Activated CD4-positive, alpha-beta T cell treated with anti-CD3 and anti-CD28 coated beads for 36 hours (primary cell): ENCODE measurements around the gene MRPL43. TPM values are rescaled to one million over a fixed set of nuclear protein-coding genes. Genes with fewer than 3 reads are reported as not detected.

Experiments used
- ATAC-seq: fragments of 200-7000 bp; cut with Tn5 transposase; one replicate; pipeline ENCODE4 v1.10.0; 2021; ENCODE audit warnings: mild to moderate bottlenecking, moderate library complexity
- CTCF ChIA-PET: fragments of 350-600 bp; sonication (Branson Sonifier 250); formaldehyde crosslinking; loops from one replicate; lab custom pipeline; 2021; ENCODE audit warnings: antibody characterized with exemption; lab: Charles Lee
- POLR2A ChIA-PET: fragments of 350-600 bp; sonication (Branson Sonifier 250); formaldehyde crosslinking; loops from one replicate; lab custom pipeline; 2021; ENCODE audit warnings: antibody characterized with exemption, inconsistent platforms; lab: Charles Lee
- DNase-seq: peaks from one replicate; pipeline ENCODE4 v3.0.0-alpha.2; 2020
- H3K27ac Mint-ChIP-seq: one replicate; pipeline ENCODE4 v1.8.0; 2021; ENCODE audit warnings: mixed read lengths
- H3K27me3 Mint-ChIP-seq: one replicate; pipeline ENCODE4 v1.8.0; 2021; ENCODE audit warnings: mixed read lengths
- H3K36me3 Mint-ChIP-seq: one replicate; pipeline ENCODE4 v1.8.0; 2021; ENCODE audit warnings: low read depth, mixed read lengths
- H3K4me1 Mint-ChIP-seq: one replicate; pipeline ENCODE4 v1.8.0; 2021; ENCODE audit warnings: mixed read lengths
- H3K4me3 Mint-ChIP-seq: one replicate; pipeline ENCODE4 v1.8.0; 2021; ENCODE audit warnings: mild to moderate bottlenecking, moderate library complexity, mixed read lengths
- H3K9me3 Mint-ChIP-seq: one replicate; pipeline ENCODE4 v1.8.0; 2021; ENCODE audit warnings: low read depth, mixed read lengths
- intact Hi-C, 2 experiments: fragments of 100-400 bp; cut with DNase I in 1 of 2; cut with micrococcal nuclease in 1 of 2; formaldehyde crosslinking; loops; one replicate each; pipeline versions ENCODE4 v1.14.2 to v1.15.1; 2022 to 2024; cut with DNase I, micrococcal nuclease
- total RNA-seq, 2 experiments: library from RNA; stranded (reverse); gene quantifications; one replicate each; pipeline ENCODE4 v1.2.3, GENCODE V29; 2021

Gene MRPL43
- total RNA-seq, 2 experiments from 2014 or later, result 53.4 to 62.6 TPM

- no peaks in the 10 kb centered on the region for H3K27me3 Mint-ChIP-seq
- H3K36me3 Mint-ChIP-seq, result no peaks in the 10 kb centered on the region
- intact Hi-C loops, result no loop called here
- ChIA-PET CTCF (interaction anchor here (1.2 to 2.4 kb wide), 3 partner anchors 11 to 17 kb away, joined by 3 to 13 read pairs (median 4); no protein-coding TSS in a partner anchor), POLR2A (no interaction called here)
- H3K9me3 Mint-ChIP-seq, result no peaks in the 10 kb centered on the region
- ATAC-seq (no peak), DNase-seq (no peak)
- H3K4me3 Mint-ChIP-seq, result no peak overlapping the region
- peaks cover 13% of the 10 kb centered on the region for H3K4me1 Mint-ChIP-seq
- H3K27ac Mint-ChIP-seq, result no peak overlapping the region
Observed at GRCh38 chr10:101002456-101002855, 15.2 kb upstream of the MRPL43 start.

- no peak for DNase-seq
- POLR2A ChIA-PET, result no interaction called here
- Mint-ChIP-seq H3K27ac (no peak overlapping the region), H3K4me1 (peaks cover 15% of the 10 kb centered on the region), H3K4me3 (no peak overlapping the region), H3K27me3 (no peaks in the 10 kb centered on the region), H3K9me3 (no peaks in the 10 kb centered on the region), H3K36me3 (no peaks in the 10 kb centered on the region)
- CTCF ChIA-PET, result interaction anchor here (0.7 kb wide), 1 partner anchor 17 kb away, joined by 3 read pairs; no protein-coding TSS in a partner anchor
- intact Hi-C loops, result no loop called here
- ATAC-seq, result no peak
Observed at GRCh38 chr10:101001659-101002035, 14.3 kb upstream of the MRPL43 start.

GRCh38 chr10:101000915-101001658 is 13.8 kb upstream of the MRPL43 start:
- intact Hi-C loops, result no loop called here
- no peaks in the 10 kb centered on the region for H3K9me3 Mint-ChIP-seq
- no peaks in the 10 kb centered on the region for H3K36me3 Mint-ChIP-seq
- ChIA-PET POLR2A (no interaction called here), CTCF (interaction anchor here (0.7 kb wide), 1 partner anchor 18 kb away, joined by 3 read pairs; no protein-coding TSS in a partner anchor)
- H3K4me3 Mint-ChIP-seq, result peak overlapping the region; percentile 50
- peaks cover 20% of the 10 kb centered on the region for H3K4me1 Mint-ChIP-seq
- ATAC-seq (no peak), DNase-seq (no peak)
- peak overlapping the region; percentile 27 for H3K27ac Mint-ChIP-seq
- no peaks in the 10 kb centered on the region for H3K27me3 Mint-ChIP-seq

GRCh38 chr10:101000127-101000914 is 13.0 kb upstream of the MRPL43 start:
- Mint-ChIP-seq H3K9me3 (no peaks in the 10 kb centered on the region), H3K36me3 (no peaks in the 10 kb centered on the region), H3K4me3 (peak overlapping the region; percentile 50), H3K27ac (no peak overlapping the region), H3K4me1 (peaks cover 20% of the 10 kb centered on the region), H3K27me3 (no peaks in the 10 kb centered on the region)
- intact Hi-C loops, result no loop called here
- DNase-seq (no peak), ATAC-seq (no peak)
- POLR2A ChIA-PET, result no interaction called here
- CTCF ChIA-PET, result interaction anchor here (1.1 to 4.1 kb wide), 2 partner anchors 11 to 17 kb away, joined by 6 to 73 read pairs; no protein-coding TSS in a partner anchor

GRCh38 chr10:100999742-101000126 is 12.4 kb upstream of the MRPL43 start, which contains the start of gene LZTS2:
TSS of gene LZTS2 (plus strand) at chr10:100999808. CDS start at chr10:101002539, 2,731 bp downstream.
- H3K4me1 Mint-ChIP-seq, result peaks cover 20% of the 10 kb centered on the region
- peaks cover 2% of the 10 kb centered on the region for H3K36me3 Mint-ChIP-seq
- ATAC-seq, result peak; percentile 1
- POLR2A ChIA-PET, result no interaction called here
- no peaks in the 10 kb centered on the region for H3K27me3 Mint-ChIP-seq
- peak within 1 kb of the TSS; percentile 81 for H3K27ac Mint-ChIP-seq
- peak within 1 kb of the TSS; percentile 76 for H3K4me3 Mint-ChIP-seq
- DNase-seq, result no peak
- CTCF ChIA-PET, result interaction anchor here (0.6 to 4.5 kb wide), 5 partner anchors 9 to 35 kb away, joined by 4 to 73 read pairs (median 6); partner anchors contain the start of genes MRPL43 and TWNK
- intact Hi-C loops, result loop anchor here (1.0 to 5.0 kb wide), 7 partner anchors 15 to 652 kb away; partner anchors contain the start of genes PDZD7 (in 1 of the 2), SCD (in 1 of the 2) and SFXN3 (in 1 of the 2)
- H3K9me3 Mint-ChIP-seq, result no peaks in the 10 kb centered on the region

DNA sequence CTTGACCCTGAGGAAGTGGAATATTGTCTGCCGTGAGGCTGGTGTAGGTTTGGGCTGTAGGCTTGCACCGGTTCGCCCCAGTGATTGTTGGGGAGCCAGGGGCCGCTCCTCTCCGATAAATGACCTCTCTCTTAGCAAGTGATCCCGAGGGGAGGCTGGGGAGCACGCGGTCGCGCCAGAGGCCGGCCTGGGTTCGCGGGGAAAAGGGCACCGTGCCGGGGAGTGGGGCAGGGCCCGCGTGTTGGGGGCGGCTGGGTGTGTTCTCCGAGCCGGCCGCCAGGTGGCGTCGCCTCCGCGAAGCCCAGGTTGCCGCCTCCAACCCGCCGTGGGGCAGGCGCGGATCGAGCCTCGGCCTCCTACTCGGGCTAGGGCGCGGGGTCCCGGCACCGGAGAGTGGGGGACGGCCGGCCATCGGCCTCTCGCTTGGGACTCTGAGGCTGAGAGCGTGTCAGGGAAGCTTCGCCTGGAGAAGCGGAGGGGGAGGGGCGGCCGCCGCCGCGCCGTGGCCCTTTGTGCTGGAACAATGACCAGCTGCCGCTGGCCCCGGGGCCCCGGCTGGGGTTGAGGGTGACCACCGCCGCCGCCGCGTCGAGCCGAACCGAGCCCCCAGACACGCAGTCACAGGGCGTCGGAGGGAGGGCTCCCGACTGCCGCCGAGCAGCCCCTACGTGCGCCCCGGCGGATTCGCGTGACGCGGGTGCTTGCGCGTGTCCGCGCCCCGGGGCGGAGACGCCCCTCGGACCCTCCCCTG is 11.9 kb upstream of the MRPL43 start:
- peak; percentile 59 for ATAC-seq
- intact Hi-C loops, result loop anchor here (1.0 to 5.0 kb wide), 8 partner anchors 15 to 652 kb away; partner anchors contain the start of genes HIF1AN (in 1 of the 2), PDZD7 (in 1 of the 2), SCD (in 1 of the 2) and SFXN3 (in 1 of the 2)
- POLR2A ChIA-PET, result no interaction called here

GRCh38 chr10:100998183-100998990 is 11.1 kb upstream of the MRPL43 start:
- H3K27me3 Mint-ChIP-seq, result no peaks in the 10 kb centered on the region
- H3K4me1 Mint-ChIP-seq, result peaks cover 20% of the 10 kb centered on the region
- H3K4me3 Mint-ChIP-seq, result peak overlapping the region; percentile 76
- no peaks in the 10 kb centered on the region for H3K9me3 Mint-ChIP-seq
- H3K27ac Mint-ChIP-seq, result peak overlapping the region; percentile 81
- intact Hi-C loops, result loop anchor here in 1 of 2 experiments (1.0 to 5.0 kb wide), 5 partner anchors 44 to 651 kb away; partner anchors contain the start of genes HIF1AN and SCD
- DNase-seq, result peak; percentile 86
- POLR2A ChIA-PET, result interaction anchor here (1.2 kb wide), 1 partner anchor 86 kb away, joined by 4 read pairs; no protein-coding TSS in a partner anchor
- CTCF ChIA-PET, result interaction anchor here (0.7 to 4.5 kb wide), 14 partner anchors 9 to 278 kb away, joined by 3 to 73 read pairs (median 4); partner anchors contain the start of genes KAZALD1, MRPL43, PDZD7 and SFXN3
- peaks cover 11% of the 10 kb centered on the region for H3K36me3 Mint-ChIP-seq
- ATAC-seq, result peak; percentile 45

More for the DNA sequence above, 11.9 kb upstream of the MRPL43 start:
- Mint-ChIP-seq H3K4me1 (peaks cover 20% of the 10 kb centered on the region), H3K4me3 (peak overlapping the region; percentile 76), H3K36me3 (peaks cover 7% of the 10 kb centered on the region), H3K9me3 (no peaks in the 10 kb centered on the region), H3K27me3 (no peaks in the 10 kb centered on the region), H3K27ac (peak overlapping the region; percentile 81)
- peak; percentile 87 for DNase-seq
- CTCF ChIA-PET, result interaction anchor here (0.6 to 4.5 kb wide), 9 partner anchors 8 to 69 kb away, joined by 3 to 73 read pairs (median 6); partner anchors contain the start of genes MRPL43 and TWNK

DNA sequence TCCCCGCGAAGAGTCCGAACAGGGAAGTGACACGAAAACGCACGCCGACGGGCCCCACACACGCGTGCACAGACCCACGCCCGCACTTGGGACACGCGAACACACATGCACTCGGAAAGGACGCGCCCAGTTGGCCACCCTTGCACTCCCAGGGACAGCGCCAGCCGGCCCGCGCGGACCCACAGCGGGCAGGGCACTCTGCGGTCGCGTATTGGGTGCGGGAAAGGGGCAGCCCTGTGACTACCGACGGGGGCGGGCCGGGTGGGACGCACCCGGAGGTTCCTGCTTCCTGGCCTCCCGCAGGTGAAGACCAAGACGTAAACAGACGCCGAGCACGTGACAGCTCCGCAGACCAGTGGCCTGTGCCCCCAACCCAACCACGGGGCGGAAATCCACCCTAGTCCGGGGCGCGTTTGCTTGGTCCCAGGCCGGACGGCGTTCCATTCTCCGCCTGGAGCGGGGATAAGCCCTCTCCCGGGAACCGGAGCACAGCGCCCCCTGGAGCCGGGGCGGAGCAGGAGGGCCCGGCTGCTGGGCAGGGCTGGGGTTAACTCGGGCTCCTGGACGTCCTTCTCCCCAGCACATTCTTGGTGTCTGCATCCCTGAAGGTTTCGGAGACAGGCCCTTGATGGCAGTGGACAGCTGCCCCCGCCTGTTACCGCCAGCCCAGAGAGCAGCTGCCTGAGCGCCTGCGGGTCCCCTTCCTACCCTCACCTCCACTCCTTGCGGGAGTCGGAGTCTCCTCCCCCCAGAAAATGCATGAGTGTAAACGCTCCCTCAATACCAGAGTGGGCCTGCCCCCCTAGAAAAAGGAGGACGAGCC is 10.3 kb upstream of the MRPL43 start:
- H3K4me1 Mint-ChIP-seq, result peaks cover 20% of the 10 kb centered on the region
- peak; percentile 87 for DNase-seq

More for the DNA sequence above, 10.3 kb upstream of the MRPL43 start:
- Mint-ChIP-seq H3K27me3 (no peaks in the 10 kb centered on the region), H3K4me3 (peak overlapping the region; percentile 76), H3K36me3 (peaks cover 16% of the 10 kb centered on the region), H3K9me3 (no peaks in the 10 kb centered on the region), H3K27ac (peak overlapping the region; percentile 93)
- peak; percentile 60 for ATAC-seq
- ChIA-PET CTCF (interaction anchor here (0.6 to 4.5 kb wide), 21 partner anchors 8 to 279 kb away, joined by 3 to 73 read pairs (median 4); partner anchors contain the start of genes KAZALD1, MRPL43, PDZD7 and SFXN3), POLR2A (interaction anchor here (1.2 kb wide), 1 partner anchor 86 kb away, joined by 4 read pairs; no protein-coding TSS in a partner anchor)
- intact Hi-C loops, result loop anchor here (1.0 to 5.0 kb wide), 8 partner anchors 10 to 650 kb away; partner anchors contain the start of genes MRPL43 (in 2 of the 2), TWNK (in 2 of the 2), HIF1AN (in 1 of the 2) and SCD (in 1 of the 2)
